HepG2 (cell line): ENCODE measurements around the gene PALM. TPM values are rescaled to one million over a fixed set of nuclear protein-coding genes. Genes with fewer than 3 reads are reported as not detected.
A peak's percentile ranks its signal among the peaks of the same experiment; 100 is the strongest.

ENCODE experiments used
- ARID2 ChIP-seq: sonication (generic); formaldehyde crosslinking; IDR thresholded peaks from 2 replicates; pipeline ENCODE4 v1.8.1; 2022; ENCODE audit warnings: mild to moderate bottlenecking, missing genetic modification reagents, borderline replicate concordance
- ATF7 ChIP-seq, 2 experiments: fragments of 450-650 bp in 1 of 2; sonication (generic) in 1 of 2; formaldehyde crosslinking in 1 of 2; IDR thresholded peaks; 2 replicates each; pipeline versions ENCODE4 v1.4.0 to v1.6.1; 2016 to 2020; ENCODE audit warnings: antibody characterized with exemption in 1 of 2, mild to moderate bottlenecking in 1 of 2, missing genetic modification reagents in 1 of 2
- DR1 ChIP-seq: sonication (generic); formaldehyde crosslinking; IDR thresholded peaks from 2 replicates; pipeline ENCODE4 v1.8.0; 2021; ENCODE audit warnings: mild to moderate bottlenecking, missing genetic modification reagents, inconsistent platforms
- EED ChIP-seq: sonication (generic); formaldehyde crosslinking; IDR thresholded peaks from 2 replicates; pipeline ENCODE4 v1.5.0; 2020; ENCODE audit warnings: mild to moderate bottlenecking, missing genetic modification reagents
- FOXO1 ChIP-seq: sonication (generic); formaldehyde crosslinking; IDR thresholded peaks from 2 replicates; pipeline ENCODE4 v1.4.0; 2020; ENCODE audit warnings: missing genetic modification reagents
- KDM2A ChIP-seq: sonication (generic); formaldehyde crosslinking; IDR thresholded peaks from 2 replicates; pipeline ENCODE4 v1.4.0; 2020; ENCODE audit warnings: low read depth, missing genetic modification reagents, borderline replicate concordance
- NR3C1 ChIP-seq: sonication (generic); formaldehyde crosslinking; IDR thresholded peaks from 2 replicates; pipeline ENCODE4 v1.4.0; 2020; ENCODE audit warnings: missing genetic modification reagents
- SMARCC2 ChIP-seq: fragments of 450-650 bp; IDR thresholded peaks from 2 replicates; pipeline ENCODE4 v1.6.1; 2017; ENCODE audit warnings: antibody characterized with exemption, mild to moderate bottlenecking
- SOX13 ChIP-seq, 3 experiments: fragments of 450-650 bp in 1 of 3; sonication (generic) in 1 of 3; formaldehyde crosslinking in 1 of 3; IDR thresholded peaks in 2 of 3; conservative IDR thresholded peaks in 1 of 3; 2 replicates each; pipeline versions ENCODE4 v1.5.0 to v1.6.1; 2016 to 2020; ENCODE audit warnings: antibody characterized with exemption in 1 of 3, mild to moderate bottlenecking in 1 of 3, missing compliant biosample characterization in 1 of 3, missing genetic modification reagents in 1 of 3, moderate library complexity in 1 of 3
- TEAD3 ChIP-seq: optimal IDR thresholded peaks from 2 replicates; pipeline ENCODE3; 2016; ENCODE audit warnings: borderline replicate concordance
- THAP11 ChIP-seq: IDR thresholded peaks from 2 replicates; pipeline ENCODE4 v1.6.1; 2016; ENCODE audit warnings: missing biosample characterization, missing genetic modification reagents
- UBTF ChIP-seq: sonication (generic); formaldehyde crosslinking; IDR thresholded peaks from 2 replicates; pipeline ENCODE4 v1.4.0; 2020; ENCODE audit warnings: mild to moderate bottlenecking, missing genetic modification reagents
- ZFP41 ChIP-seq: sonication (generic); formaldehyde crosslinking; IDR thresholded peaks from 2 replicates; pipeline ENCODE4 v1.4.0; 2020; ENCODE audit warnings: mild to moderate bottlenecking, missing genetic modification reagents, borderline replicate concordance
- ZMAT5 ChIP-seq: sonication (generic); formaldehyde crosslinking; IDR thresholded peaks from 2 replicates; pipeline ENCODE4 v1.5.0; 2020; ENCODE audit warnings: mild to moderate bottlenecking, low read depth, missing genetic modification reagents, borderline replicate concordance
- ZNF891 ChIP-seq: sonication (generic); formaldehyde crosslinking; IDR thresholded peaks from 2 replicates; pipeline ENCODE4 v1.5.0; 2020; ENCODE audit warnings: mild to moderate bottlenecking, missing genetic modification reagents
- ZSCAN12 ChIP-seq: sonication (generic); formaldehyde crosslinking; IDR thresholded peaks from 2 replicates; pipeline ENCODE4 v1.9.0; 2021; ENCODE audit warnings: mild to moderate bottlenecking, missing genetic modification reagents
- polyA plus RNA-seq, 8 experiments: library from polyadenylated mRNA; depleted of rRNA in 3 of 8; stranded (reverse) in 7 of 8; unstranded in 1 of 8; fragments of >200 nt; fragmentation: Illumina TruSeq in 4 of 8; extraction: Trizol in 4 of 8; gene quantifications; 2 replicates each; pipeline versions ENCODE4 v1.2.1 to v1.2.3, GENCODE V29; 2011 to 2016; ENCODE audit warnings: low read depth in 4 of 8, missing spikeins in 1 of 8, mixed read lengths in 1 of 8; ENCODE audit not compliant: insufficient read depth in 1 of 8
- total RNA-seq, 5 experiments: library from RNA; depleted of rRNA; stranded (reverse); fragments of >200 nt; fragmentation: Illumina TruSeq; extraction: Trizol; gene quantifications; 2 replicates each; pipeline ENCODE4 v1.2.3, GENCODE V29; 2016; ENCODE audit warnings: low read depth in 1 of 5
- TF ChIP-seq, protein P1 (sequence below): sonication (generic); formaldehyde crosslinking; IDR thresholded peaks from 2 replicates; pipeline ENCODE4 v1.4.0; 2020; ENCODE audit warnings: missing genetic modification reagents, borderline replicate concordance
- TF ChIP-seq, protein P2 (sequence below): sonication (generic); formaldehyde crosslinking; IDR thresholded peaks from 2 replicates; pipeline ENCODE4 v1.4.0; 2020; ENCODE audit warnings: missing genetic modification reagents
- TF ChIP-seq, protein P3 (sequence below): sonication (generic); formaldehyde crosslinking; IDR thresholded peaks from 2 replicates; pipeline ENCODE4 v1.4.0; 2020; ENCODE audit warnings: missing genetic modification reagents
- TF ChIP-seq, protein P4 (sequence below): fragments of 450-650 bp; IDR thresholded peaks from 2 replicates; pipeline ENCODE4 v1.6.1; 2017; ENCODE audit warnings: mild to moderate bottlenecking

The PALM gene
- total and polyA plus RNA-seq, 2 of the 13 experiments (the other 11 are each of a cell fraction or from before 2014, with no cell fraction given), result 4.0 to 9.7 TPM

DNA sequence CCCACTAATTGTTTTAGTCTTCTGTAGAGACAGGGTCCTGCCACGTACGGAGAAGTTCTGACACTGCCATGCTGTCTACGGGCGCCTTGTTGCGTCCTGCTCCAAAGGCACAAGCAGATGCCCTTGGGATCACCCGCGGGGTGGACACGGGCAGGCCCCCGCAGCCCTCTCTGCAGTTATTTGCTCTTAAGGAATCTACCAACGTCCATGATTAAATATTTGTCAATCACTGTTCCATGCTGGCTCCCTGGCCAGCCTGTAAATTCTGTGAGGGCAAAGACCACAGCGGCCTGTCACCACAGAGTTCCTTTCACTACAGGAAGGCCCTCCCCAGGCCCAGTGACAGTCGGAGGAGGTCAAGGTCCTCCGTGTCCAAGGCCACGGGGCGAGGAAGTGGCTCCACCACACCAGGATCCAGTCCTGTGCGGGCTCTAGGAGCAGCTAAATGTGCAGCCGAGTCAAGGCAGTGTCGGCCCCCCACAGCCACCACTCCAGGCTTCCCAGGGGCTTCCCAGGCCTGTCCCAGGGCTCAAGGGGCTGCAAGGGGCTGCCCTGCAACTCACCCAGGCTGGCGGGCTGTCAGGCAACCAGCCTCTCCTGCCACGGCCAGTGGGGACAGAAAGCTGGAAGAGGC lies 47.8 kb upstream of the PALM start (continued):
- peak; percentile 66 for TF ChIP-seq UBTF
- TF ChIP-seq NR3C1 (CRISPR knock-in tag), result no peak
- 0 out of 2 replicates have a peak, but pooled peaks have one; percentile 59 for TF ChIP-seq ZSCAN12 (CRISPR knock-in tag)
- TF ChIP-seq, protein P1, sequence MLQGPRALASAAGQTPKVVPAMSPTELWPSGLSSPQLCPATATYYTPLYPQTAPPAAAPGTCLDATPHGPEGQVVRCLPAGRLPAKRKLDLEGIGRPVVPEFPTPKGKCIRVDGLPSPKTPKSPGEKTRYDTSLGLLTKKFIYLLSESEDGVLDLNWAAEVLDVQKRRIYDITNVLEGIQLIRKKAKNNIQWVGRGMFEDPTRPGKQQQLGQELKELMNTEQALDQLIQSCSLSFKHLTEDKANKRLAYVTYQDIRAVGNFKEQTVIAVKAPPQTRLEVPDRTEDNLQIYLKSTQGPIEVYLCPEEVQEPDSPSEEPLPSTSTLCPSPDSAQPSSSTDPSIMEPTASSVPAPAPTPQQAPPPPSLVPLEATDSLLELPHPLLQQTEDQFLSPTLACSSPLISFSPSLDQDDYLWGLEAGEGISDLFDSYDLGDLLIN, result no peak
- TF ChIP-seq DR1 (CRISPR knock-in tag), result peak; percentile 54
- no peak for TF ChIP-seq ZMAT5 (CRISPR knock-in tag)
- TF ChIP-seq, protein P2, sequence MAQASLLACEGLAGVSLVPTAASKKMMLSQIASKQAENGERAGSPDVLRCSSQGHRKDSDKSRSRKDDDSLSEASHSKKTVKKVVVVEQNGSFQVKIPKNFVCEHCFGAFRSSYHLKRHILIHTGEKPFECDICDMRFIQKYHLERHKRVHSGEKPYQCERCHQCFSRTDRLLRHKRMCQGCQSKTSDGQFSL (CRISPR knock-in tag), result no peak
- peak; percentile 5; the same call in 1 of the 2 replicates for TF ChIP-seq EED
- TF ChIP-seq ZNF891, result no peak
- 0 out of 2 replicates have a peak, but pooled peaks have one; percentile 17 for TF ChIP-seq ZFP41 (CRISPR knock-in tag)
- peak; percentile 69; the same call in 1 of the 2 replicates for TF ChIP-seq KDM2A (CRISPR knock-in tag)
- peak; percentile 83 for TF ChIP-seq TEAD3 (CRISPR knock-in tag)
- TF ChIP-seq FOXO1, result peak; percentile 76
- TF ChIP-seq SMARCC2, result no peak
- TF ChIP-seq, protein P3, sequence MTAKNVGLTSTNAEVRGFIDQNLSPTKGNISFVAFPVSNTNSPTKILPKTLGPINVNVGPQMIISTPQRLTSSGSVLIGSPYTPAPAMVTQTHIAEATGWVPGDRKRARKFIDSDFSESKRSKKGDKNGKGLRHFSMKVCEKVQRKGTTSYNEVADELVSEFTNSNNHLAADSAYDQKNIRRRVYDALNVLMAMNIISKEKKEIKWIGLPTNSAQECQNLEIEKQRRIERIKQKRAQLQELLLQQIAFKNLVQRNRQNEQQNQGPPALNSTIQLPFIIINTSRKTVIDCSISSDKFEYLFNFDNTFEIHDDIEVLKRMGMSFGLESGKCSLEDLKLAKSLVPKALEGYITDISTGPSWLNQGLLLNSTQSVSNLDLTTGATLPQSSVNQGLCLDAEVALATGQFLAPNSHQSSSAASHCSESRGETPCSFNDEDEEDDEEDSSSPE, result no peak
- no peak for TF ChIP-seq ARID2 (CRISPR knock-in tag)
- TF ChIP-seq ATF7 (IDR thresholded peaks at IDR 0.05), result no peak
- TF ChIP-seq ATF7 (CRISPR knock-in tag; IDR thresholded peaks at IDR 0.05), result no peak; the same call in 1 of the 2 replicates
- TF ChIP-seq, protein P4, sequence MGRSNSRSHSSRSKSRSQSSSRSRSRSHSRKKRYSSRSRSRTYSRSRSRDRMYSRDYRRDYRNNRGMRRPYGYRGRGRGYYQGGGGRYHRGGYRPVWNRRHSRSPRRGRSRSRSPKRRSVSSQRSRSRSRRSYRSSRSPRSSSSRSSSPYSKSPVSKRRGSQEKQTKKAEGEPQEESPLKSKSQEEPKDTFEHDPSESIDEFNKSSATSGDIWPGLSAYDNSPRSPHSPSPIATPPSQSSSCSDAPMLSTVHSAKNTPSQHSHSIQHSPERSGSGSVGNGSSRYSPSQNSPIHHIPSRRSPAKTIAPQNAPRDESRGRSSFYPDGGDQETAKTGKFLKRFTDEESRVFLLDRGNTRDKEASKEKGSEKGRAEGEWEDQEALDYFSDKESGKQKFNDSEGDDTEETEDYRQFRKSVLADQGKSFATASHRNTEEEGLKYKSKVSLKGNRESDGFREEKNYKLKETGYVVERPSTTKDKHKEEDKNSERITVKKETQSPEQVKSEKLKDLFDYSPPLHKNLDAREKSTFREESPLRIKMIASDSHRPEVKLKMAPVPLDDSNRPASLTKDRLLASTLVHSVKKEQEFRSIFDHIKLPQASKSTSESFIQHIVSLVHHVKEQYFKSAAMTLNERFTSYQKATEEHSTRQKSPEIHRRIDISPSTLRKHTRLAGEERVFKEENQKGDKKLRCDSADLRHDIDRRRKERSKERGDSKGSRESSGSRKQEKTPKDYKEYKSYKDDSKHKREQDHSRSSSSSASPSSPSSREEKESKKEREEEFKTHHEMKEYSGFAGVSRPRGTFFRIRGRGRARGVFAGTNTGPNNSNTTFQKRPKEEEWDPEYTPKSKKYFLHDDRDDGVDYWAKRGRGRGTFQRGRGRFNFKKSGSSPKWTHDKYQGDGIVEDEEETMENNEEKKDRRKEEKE, result no peak
- TF ChIP-seq SOX13 (IDR thresholded peaks at IDR 0.05), result no peak
- peak in 1 of 2 experiments; percentile 76; a peak in 2 of 4 replicates for TF ChIP-seq SOX13 (CRISPR knock-in tag; conservative IDR thresholded peaks at IDR 0.05 in 1 of 2, IDR thresholded peaks at IDR 0.05 in 1 of 2)
- TF ChIP-seq THAP11 (CRISPR knock-in tag), result peak; percentile 85
